ENCODE results near the gene PRDM10.
"Not testable (repeated sequence)": the region's sequence is repeated elsewhere in the genome, so short reads cannot be mapped to it uniquely, and the experiment has no call there.

The PRDM10 gene

DNA sequence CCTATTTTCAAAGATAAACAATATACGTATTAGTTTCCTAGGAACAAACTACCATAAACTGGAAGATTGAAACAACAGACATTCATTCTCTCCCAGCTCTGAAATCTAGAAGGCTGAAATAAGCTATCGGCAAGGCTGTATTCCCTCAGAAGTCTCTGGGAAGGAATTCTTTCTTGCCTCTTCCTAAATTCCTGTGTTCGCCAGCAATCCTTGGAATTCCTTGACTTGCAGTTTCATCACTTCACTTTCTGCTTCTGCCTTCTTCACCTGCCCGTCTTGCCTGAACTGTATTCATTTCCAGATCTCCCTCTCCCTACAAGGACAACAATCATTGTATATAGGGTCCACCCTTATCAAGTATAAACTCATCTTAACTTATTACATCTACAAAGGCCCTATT lies 17.7 kb upstream of the PRDM10 start:
- FAIRE-seq: no peak
- DNase-seq (ENCODE audit: insufficient read length, low spot score): no peak

DNA sequence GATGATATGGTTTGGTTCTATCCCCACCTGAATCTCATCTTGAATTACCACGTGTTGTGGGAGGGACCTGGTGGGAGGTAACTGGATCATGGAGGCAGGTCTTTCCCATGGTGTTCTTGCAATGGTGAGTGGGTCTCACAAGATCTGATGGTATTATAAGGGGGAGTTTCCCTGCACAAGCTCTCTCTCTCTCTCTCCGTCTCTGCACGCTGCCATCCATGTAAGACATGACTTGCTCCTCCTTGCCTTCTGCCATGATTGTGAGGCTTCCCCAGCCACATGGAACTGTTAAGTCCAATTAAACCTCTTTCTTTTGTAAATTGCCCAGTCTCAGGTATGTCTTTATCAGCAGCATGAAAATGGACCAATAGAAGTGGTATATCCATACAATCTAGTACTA lies 13.2 kb upstream of the PRDM10 start:
- FAIRE-seq; DNase-seq (ENCODE audit: insufficient read length, low spot score): not testable (repeated sequence)

DNA sequence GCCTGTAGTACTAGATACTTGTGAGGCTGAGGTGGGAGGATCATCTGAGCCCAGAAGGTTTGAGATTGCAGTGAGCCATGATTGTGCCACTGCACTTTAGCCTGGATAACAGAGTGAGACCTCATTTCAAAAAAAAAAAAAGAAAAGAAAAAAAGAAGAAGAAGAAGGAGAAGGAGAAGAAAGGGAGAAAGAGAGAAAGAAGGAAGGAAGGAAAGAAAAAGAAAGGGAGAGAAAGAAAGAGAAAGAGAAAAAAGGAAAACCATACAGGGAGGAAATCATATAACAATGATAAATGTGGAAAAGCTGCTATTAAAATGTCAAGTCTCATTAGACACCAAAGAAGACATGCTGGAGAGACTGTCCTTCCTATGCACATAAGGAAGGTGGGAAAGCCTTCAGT lies 5.7 kb upstream of the PRDM10 start:
- DNase-seq (ENCODE audit: insufficient read length, low spot score) (no peak), FAIRE-seq (no peak)

DNA sequence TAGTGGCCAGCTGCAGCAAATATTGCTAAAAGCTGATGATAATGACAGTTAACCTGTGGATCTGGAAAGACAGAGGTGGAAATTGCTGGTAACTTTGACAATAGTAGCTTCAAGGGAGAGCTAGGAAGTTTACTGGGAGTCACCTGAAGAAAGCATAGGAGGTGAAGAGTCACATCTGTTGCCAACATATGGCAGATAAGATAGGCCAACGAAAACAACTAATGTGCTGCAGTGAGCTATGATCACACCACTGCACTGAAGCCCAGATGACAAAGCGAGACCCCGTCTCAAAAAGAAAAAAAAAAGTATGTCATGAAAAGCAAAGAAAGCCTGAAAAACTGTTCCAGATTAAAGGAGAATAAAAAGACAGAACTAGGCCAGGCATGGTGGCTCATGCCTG lies 4.3 kb upstream of the PRDM10 start:
- no peak for DNase-seq (ENCODE audit: insufficient read length, low spot score)
- no peak for FAIRE-seq

DNA sequence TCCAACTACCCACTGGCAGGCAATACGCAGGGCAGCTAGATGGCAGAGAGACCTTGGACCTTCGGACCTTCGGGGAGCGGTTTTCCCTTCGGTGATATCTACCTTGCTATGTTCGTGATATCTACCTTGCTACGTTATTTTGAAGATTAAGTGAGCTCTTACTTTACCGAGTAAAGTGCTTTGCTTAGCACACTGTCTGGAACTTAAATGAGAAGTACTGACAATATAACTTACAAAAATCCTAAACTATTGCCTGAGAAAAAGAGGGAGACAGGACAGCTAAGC lies 1.0 kb upstream of the PRDM10 start:
- no peak for FAIRE-seq
- DNase-seq (ENCODE audit: insufficient read length, low spot score): no peak

DNA sequence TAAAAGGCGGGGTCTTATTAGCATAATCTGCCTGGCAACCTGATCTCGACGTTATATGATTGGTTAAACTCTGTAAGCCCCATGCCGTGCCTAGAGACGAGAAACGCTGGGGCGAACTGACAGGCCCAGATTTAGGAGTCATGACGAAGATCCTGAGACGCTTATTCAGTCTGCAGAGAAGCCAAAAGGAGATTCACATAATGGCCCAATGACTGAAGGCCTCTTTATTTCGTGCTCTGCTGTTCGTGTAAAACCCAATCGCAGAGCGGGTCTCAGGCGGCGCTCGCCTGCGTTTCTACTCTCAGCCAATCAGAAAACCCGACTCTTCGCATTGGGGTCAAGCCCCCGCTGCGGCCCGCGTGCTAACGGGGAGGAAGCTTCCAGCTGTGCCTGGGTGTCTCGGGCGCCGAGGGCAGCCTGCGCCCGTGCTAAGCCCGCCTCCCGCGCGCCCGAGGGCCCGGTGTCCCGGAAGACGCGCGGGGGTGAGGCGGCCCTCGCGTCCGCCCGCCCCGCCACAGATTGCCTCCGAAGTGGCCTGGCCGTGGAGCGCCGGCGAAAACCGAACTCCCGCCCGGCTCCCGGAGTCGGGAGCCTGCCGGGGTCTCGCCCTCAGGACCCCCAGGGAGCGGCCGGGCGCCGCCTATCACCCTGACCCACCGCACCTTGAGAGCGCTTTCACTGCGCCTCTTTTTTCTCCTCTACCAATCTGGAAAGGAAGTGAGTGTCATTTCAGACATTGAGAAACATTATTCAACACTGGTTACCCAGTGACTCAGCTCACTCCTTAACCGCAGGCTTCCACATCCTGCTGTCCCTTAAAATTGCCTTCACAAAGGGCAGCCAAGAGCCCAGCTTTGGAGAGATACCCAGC lies 446 bp upstream of the PRDM10 start:
- peak; percentile 98 for FAIRE-seq

DNA sequence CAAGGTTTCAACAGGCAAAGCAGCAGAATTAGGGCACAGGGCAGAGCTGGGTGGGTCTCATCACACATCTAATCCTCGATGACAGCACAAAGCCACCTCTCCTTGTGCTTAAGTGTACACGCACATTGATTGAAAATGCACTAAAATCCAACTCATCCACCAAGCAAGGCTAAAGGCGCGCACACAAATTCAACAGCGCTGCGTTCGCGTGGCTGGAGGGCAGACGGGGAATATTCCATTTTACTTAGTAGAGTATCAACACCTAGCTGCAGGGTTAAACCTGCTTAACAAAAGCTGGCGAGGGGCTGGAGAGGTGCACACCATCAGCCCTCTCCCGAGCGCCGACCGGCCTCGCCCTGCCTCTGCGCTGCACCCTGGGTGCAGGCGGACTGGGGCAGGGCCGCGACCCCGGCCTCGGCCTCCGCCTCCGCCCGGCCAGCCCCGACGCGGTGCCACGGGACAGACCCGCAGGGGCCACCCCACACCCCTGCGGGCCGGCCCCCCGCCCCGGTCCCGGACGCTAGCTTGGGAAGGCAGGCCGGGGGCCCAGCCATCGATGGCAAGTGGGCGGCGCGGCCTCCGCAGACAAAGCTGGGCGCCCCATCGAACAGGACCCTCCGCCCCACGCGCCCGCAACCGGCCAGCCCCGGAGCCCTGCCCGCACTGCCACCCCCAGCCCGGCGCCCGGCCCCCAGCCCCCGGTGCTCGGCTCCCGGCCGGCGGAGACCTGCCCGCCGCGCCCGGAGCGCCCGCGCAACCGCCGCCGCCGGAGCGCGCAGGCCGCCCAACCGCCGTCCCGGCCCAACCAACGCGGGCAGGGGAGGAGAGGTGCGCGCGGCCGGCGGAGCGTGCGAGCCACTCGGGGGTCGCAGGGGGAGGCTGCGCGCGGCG lies 929 bp downstream of the PRDM10 start:
- DNase-seq (ENCODE audit: insufficient read length, low spot score) (no peak), FAIRE-seq (no peak)

More for the DNA sequence above, 446 bp upstream of the PRDM10 start:
- peak; percentile 87 for DNase-seq (ENCODE audit: insufficient read length, low spot score)

DNA sequence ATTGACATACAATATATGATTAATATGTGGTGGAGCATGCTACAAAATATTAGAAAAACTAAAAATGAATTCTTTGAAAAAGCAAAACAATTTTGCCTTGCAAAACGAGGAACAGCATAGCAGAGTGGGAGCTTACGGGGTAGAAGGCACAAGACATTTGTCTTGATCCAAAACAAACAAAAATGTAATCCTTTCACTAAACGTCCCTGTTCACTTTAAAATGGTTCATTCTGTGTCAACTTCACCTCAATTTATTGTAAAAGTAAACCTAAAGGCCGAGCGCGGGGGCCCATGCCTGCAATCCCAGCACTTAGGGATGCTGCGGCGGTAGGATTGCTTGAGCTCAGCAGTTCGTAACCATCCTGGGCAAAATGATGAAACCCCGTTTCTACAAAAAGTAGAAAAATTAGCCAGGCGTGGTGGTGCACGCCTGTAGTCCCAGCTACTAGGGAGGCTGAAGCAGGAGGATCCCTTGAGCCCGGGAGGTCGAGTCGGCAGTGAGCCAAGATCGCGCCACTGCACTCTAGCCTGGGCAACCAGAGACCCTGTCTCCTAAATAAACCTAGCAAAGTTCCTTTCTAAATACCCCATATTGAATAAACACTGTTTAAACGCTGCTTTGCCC lies 2.0 kb downstream of the PRDM10 start:
- DNase-seq (ENCODE audit: insufficient read length, low spot score) (no peak), FAIRE-seq (no peak)

DNA sequence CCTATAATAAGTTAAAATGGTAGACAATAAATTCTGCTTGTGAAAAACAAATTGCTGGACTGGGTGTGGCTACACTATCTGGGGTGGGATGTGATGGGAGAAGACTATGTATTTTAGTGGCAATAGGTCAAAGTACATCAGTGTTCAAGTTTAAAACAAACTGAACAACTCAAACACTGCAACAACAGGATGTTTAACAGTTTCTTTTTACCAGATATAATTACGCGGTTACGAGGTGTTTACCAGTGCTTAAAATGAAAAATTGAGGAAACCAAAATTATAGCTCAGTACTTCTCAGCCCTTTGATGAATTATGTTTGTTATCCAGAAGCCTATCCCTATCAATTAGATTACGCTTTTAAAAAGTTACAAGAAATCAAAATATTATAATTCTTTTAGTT lies 3.2 kb downstream of the PRDM10 start:
- DNase-seq (ENCODE audit: insufficient read length, low spot score) (no peak), FAIRE-seq (no peak)

DNA sequence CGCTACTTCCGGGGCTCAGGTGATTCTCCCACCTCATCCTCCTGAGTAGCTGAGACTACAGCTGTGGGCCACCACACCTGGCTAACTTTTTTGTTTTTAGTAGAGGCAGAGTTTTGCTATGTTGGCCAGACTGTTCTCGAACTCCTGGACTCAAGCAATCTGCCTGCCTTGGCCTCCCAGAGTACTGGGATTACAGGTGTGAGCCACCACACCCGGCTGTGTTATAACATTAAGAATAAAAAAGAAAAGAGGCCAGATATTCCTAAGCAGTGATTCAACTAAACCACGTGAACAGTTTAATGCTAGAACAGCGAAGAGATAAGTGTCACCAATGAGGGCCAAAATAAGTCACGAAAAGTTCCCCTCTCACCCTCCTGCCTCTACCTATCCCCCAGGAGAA lies 3.7 kb downstream of the PRDM10 start:
- DNase-seq (ENCODE audit: insufficient read length, low spot score): no peak
- no peak for FAIRE-seq

DNA sequence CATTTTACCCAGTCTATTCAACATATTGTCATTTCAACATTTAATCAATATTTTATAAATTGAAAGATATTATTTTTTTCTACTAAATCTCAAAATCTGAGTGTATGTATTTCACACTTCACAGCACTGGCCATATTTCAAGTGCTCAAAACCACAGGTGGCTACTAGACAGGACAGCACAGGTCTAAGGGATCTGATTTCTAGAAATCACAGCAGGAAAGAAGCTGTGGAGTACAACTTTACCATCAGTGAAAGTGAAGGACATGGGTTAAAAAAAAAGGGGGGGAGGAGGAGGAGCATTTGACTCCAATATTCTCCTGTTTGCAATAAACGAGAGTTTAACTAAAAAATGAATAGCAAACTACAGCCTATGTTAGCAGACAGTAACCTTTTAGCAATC lies 4.5 kb downstream of the PRDM10 start:
- FAIRE-seq: no peak
- no peak for DNase-seq (ENCODE audit: insufficient read length, low spot score)

DNA sequence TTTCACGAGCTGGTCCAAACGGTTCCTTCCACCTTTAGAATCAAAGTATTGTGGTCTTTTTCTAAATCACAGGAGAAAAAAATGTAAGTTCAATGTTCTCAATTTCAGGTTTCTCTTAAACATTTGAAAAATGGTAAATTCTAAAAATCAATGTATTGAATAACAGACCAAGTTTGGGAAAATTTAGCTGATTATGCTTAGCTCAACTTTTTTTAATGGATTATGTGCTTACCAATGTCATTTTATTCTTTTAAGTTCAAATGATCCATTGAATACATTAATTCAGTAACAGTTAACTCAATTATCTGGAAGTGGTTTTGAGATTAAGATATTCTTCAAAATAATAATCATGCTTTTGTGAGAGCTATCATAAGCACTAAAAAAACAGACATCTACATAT lies 5.1 kb downstream of the PRDM10 start:
- DNase-seq (ENCODE audit: insufficient read length, low spot score) (no peak), FAIRE-seq (no peak)

DNA sequence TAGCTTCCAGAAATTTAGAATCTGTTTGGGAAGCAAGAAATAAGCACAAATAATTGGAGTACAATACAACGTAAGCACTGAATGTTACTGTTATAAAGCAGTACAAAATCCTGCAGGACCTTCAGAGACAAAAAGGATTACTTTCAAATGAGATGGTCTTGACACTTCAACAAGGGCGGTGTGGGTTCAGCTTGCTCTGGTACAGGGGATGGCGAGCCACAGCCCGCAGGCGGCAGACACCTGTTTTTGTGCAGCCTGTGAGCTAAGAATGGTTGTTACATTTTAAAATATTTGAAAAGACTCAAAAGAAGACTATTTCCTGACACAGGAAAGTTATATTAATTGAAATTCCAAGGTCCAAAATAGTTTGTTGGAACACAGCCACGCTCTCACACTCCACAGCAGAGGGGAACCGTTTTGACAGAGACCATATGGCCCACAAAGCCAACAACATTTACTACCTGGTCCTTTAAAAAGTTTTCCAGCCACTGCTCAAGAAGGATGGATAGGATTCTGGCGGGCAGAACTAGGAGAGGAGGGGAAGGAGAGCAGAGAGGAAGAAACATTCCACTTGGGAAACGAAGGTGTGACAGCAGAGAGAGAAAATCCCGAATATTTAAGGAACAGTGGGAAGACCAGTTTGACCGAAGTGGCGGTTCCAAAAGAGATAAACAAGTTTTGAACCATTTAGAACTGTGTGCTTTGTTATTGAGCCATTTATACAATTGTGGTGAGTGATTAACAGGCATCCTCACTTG lies 6.3 kb downstream of the PRDM10 start:
- no peak for FAIRE-seq
- no peak for DNase-seq (ENCODE audit: insufficient read length, low spot score)

DNA sequence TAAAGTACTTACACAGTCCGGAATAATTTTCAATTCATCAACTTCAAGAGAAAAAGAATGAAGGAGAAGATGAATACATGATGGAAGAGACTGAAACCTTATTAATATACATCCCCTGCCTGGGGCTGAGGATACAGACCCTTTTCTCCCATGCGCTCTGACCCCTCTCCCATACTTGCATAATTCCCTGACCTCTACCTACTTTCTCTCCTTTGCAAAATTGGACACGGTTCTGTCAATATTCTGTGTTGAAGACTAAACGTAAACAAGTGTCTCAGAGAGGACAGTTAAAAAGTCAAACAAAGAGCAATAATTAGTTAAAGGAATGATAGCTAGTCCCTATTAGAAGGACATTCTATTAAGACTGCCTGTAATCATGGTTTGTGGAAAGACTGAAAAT lies 7.5 kb downstream of the PRDM10 start:
- DNase-seq (ENCODE audit: insufficient read length, low spot score) (no peak), FAIRE-seq (no peak)

DNA sequence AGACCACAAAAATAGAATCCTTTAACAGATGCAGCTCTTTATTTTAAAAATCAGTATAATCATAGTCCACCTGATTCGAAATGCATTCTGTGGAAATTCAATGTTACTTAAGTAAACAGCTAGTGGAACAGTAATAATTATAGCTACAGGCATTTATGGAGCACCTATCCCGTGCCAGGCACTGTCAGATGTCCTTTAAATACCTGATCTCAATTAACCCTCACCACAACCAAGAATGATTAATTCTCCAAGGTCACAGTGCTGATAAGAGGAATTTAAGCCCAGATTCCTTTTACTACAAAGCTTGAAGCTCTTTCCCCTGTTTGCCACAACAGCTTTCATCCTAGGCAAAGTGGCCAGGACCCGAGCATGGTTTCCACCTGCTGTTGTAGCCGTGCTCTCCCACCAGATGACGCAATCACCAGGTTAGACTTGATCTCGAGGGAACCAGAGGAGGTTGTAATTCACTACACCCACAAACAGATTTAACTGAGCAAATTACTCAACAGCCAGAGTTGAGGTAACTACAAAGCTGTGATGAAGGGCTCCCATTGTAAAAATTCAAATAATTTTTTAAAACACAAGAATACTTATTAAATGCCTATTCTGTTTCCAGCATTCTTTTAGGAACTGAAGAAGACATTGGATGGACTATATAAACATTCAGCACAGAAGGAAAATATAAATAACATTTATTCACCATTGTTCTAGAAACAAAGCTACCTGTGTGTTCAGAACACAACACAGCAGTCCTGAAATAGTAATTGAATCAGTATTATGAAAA lies 10.3 kb downstream of the PRDM10 start:
- FAIRE-seq (peak; percentile 76), DNase-seq (ENCODE audit: insufficient read length, low spot score) (no peak)

DNA sequence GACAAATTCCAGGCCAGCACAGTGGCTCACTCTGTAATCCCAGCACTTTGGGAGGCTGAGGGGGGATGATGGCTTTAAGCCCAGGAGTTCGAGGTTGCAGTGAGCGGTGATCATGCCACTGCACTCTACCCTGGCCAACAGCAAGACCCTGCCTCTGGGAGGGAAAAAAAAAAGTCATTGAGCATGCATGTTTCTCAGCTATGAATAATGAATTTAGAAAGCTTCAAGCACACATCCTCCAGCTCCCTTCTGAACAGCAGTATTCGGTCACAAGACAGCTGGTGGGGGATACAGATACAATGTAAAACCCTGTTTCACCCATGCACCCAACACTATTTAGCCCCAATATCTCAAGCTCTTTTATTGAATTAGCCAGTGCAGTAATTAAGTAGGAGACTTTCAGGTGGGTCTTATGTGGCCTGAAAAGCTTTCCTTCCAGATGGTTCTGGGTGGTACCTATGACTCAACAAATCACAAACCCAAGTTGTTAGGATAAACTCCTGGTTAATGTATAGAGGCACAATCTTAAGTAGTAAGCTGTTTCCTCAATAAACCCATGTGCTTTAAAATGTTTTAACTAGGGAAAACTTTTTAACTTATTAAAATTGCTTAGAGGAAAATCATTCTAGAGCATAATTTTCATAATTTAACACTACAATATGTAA lies 13.4 kb downstream of the PRDM10 start:
- FAIRE-seq (no peak), DNase-seq (ENCODE audit: insufficient read length, low spot score) (no peak)

DNA sequence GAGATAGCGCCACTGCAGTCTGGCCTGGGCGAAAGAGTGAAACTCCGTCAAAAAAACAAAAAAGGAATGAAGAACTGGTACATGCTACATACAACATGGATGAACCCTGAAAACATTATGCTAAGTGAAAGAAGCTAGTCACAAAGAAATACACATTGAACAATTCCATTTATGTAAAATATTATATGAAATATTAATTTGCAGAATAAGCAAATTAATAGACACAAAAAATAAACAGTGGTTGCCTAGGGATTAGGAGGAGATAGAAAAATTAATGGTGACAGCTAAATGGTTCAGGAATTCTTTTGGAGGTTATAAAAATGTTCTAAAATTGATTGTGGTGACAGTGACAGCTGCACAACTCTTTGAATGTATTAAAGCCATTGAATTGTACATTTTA lies 14.7 kb downstream of the PRDM10 start:
- DNase-seq (ENCODE audit: insufficient read length, low spot score): no peak
- no peak for FAIRE-seq

DNA sequence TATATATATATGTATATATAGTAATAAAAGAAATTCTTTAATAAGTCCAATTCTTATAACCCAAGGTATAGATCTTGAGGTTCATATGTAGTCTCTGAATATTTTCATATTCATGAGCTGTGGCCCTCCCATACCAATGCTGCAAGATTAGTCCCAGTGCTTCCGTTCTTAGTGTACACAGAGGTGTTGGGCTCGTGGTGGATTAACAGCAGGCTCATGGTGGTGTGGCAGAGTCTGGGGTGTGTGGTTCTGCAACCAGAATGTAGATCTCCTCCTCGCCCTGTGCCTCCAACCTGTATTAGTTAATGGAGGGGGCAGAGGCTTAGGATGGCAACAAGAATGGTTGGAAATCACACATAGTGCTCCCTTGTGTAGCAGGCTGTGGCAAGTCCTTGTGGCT lies 16.8 kb downstream of the PRDM10 start:
- no peak for FAIRE-seq
- DNase-seq (ENCODE audit: insufficient read length, low spot score): no peak

DNA sequence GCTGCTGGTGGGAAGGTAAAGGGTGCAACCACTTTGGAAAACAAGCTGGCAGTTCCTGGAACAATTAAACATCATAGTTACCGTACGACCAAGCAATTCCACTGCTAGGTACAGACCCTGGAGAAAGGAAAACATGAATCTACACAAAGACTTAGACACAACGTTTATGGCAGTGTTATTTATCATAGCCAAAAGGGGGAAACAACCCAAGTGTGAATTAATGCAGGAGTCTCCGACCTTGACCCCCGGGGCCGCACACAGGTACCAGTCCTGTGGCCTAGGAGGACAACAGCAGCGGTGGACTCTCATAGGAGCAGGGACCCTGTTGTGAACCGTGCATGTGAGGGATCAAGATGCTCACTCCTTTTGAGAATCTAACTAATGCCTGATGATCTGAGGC lies 22.5 kb downstream of the PRDM10 start:
- DNase-seq (ENCODE audit: insufficient read length, low spot score) (no peak), FAIRE-seq (no peak)

All from GM19239 (cell line).